GM23338 (cell line): Measurements from ENCODE around the gene CHAT. TPM values are rescaled to one million over a fixed set of nuclear protein-coding genes. Genes with fewer than 3 reads are reported as not detected.

Experiments
- ATAC-seq: fragments of 200-7000 bp; cut with Tn5 transposase; 3 replicates; pipeline ENCODE4 v1.9.1; 2020
- DNase-seq: peaks from one replicate; pipeline ENCODE4 v3.0.0-alpha.2; 2015; ENCODE audit warnings: low spot score
- H2AFZ ChIP-seq: fragments of 200-600 bp; sonication (generic); 2 replicates; pipeline ENCODE4 v1.8.0; 2016; ENCODE audit warnings: antibody characterized with exemption, mild to moderate bottlenecking, moderate library complexity
- H3F3A ChIP-seq: fragments of 200-600 bp; sonication (generic); replicated peaks from 2 replicates; pipeline ENCODE4 v1.8.0; 2017; ENCODE audit warnings: antibody characterized with exemption, mixed run types, low read depth
- H3K27ac ChIP-seq: fragments of 200-600 bp; sonication (generic); 2 replicates; pipeline ENCODE4 v1.6.1; 2016; ENCODE audit warnings: low read depth
- H3K27me3 ChIP-seq: fragments of 200-600 bp; sonication (generic); 2 replicates; pipeline ENCODE4 v1.8.0; 2016; ENCODE audit warnings: mild to moderate bottlenecking, mixed run types, moderate library complexity; ENCODE audit not compliant: insufficient read depth
- H3K36me3 ChIP-seq: fragments of 200-600 bp; sonication (generic); 2 replicates; pipeline ENCODE4 v1.8.0; 2016; ENCODE audit warnings: mild to moderate bottlenecking; ENCODE audit not compliant: insufficient read depth
- H3K4me1 ChIP-seq: fragments of 200-600 bp; sonication (generic); 2 replicates; pipeline ENCODE4 v1.8.0; 2016; ENCODE audit warnings: mild to moderate bottlenecking, moderate library complexity; ENCODE audit not compliant: insufficient read depth
- H3K4me2 ChIP-seq: fragments of 200-600 bp; sonication (generic); 2 replicates; pipeline ENCODE4 v1.7.1; 2017; ENCODE audit warnings: mixed run types
- H3K4me3 ChIP-seq: fragments of 200-600 bp; sonication (generic); 2 replicates; pipeline ENCODE4 v1.6.1; 2016; ENCODE audit warnings: mixed run types
- H3K79me2 ChIP-seq: fragments of 200-600 bp; sonication (generic); replicated peaks from 2 replicates; pipeline ENCODE4 v1.8.0; 2017; ENCODE audit warnings: mild to moderate bottlenecking; ENCODE audit not compliant: insufficient read depth
- H3K9me2 ChIP-seq: fragments of 200-600 bp; sonication (generic); 2 replicates; pipeline ENCODE4 v1.8.0; 2017; ENCODE audit not compliant: insufficient read depth
- H4K20me1 ChIP-seq: fragments of 200-600 bp; sonication (generic); replicated peaks from 2 replicates; pipeline ENCODE4 v1.8.0; 2017; ENCODE audit warnings: mild to moderate bottlenecking; ENCODE audit not compliant: insufficient read depth
- H3K27ac Mint-ChIP-seq: 2 replicates; pipeline ENCODE4 v1.8.0; 2020; ENCODE audit warnings: inconsistent platforms, mild to moderate bottlenecking, moderate library complexity, mixed read lengths
- H3K27me3 Mint-ChIP-seq: 3 replicates; pipeline ENCODE4 v1.8.0; 2022; ENCODE audit warnings: low read depth, mild to moderate bottlenecking, moderate library complexity, mixed read lengths, inconsistent platforms; ENCODE audit not compliant: insufficient read depth, poor library complexity
- H3K36me3 Mint-ChIP-seq: 3 replicates; pipeline ENCODE4 v1.8.0; 2021; ENCODE audit warnings: low read depth, mild to moderate bottlenecking, inconsistent platforms, moderate library complexity, mixed read lengths
- H3K4me1 Mint-ChIP-seq: 3 replicates; pipeline ENCODE4 v1.8.0; 2020; ENCODE audit warnings: mild to moderate bottlenecking, inconsistent platforms, mixed read lengths
- H3K4me3 Mint-ChIP-seq: 3 replicates; pipeline ENCODE4 v1.8.0; 2021; ENCODE audit warnings: moderate library complexity, mild to moderate bottlenecking, inconsistent platforms, mixed read lengths
- H3K9me3 Mint-ChIP-seq: 3 replicates; pipeline ENCODE4 v1.8.0; 2020; ENCODE audit warnings: moderate library complexity, mild to moderate bottlenecking, inconsistent platforms, mixed read lengths
- CREB1 ChIP-seq: fragments of 250-450 bp; sonication (Bioruptor Pico); IDR thresholded peaks from 2 replicates; pipeline ENCODE4 v1.5.0; 2020; ENCODE audit warnings: low read depth, mild to moderate bottlenecking, moderate library complexity
- CTCF ChIP-seq, 2 experiments: fragments of 200-600 bp in 1 of 2; sonication (generic) in 1 of 2; conservative IDR thresholded peaks; 2 replicates each; pipeline versions ENCODE4 v1.5.1 to v1.6.1; 2016 to 2017; ENCODE audit warnings: antibody characterized with exemption in 2 of 2, low read depth in 2 of 2, mild to moderate bottlenecking in 2 of 2, moderate library complexity in 1 of 2
- ZNF331 ChIP-seq: fragments of 250-450 bp; sonication (Bioruptor Pico); IDR thresholded peaks from 2 replicates; pipeline ENCODE4 v1.5.0; 2020; ENCODE audit warnings: low read depth, mild to moderate bottlenecking, moderate library complexity
- ZNF462 ChIP-seq: fragments of 250-450 bp; sonication (Bioruptor Pico); IDR thresholded peaks from 2 replicates; pipeline ENCODE4 v1.5.0; 2020; ENCODE audit warnings: mild to moderate bottlenecking, moderate library complexity
- polyA plus RNA-seq: library from polyadenylated mRNA; unstranded; fragments of >200 nt; fragmentation: Nextera tagmentation; extraction: Ambion mirVana; gene quantifications from 2 replicates; pipeline ENCODE4 v1.2.1, GENCODE V29; 2016
- total RNA-seq: library from RNA; depleted of rRNA; stranded (reverse); fragments of >200 nt; shearing (Covaris generic); gene quantifications from 2 replicates; pipeline ENCODE4 v1.2.3, GENCODE V29; 2014
- TF ChIP-seq, protein P1 (sequence below): IDR thresholded peaks from 2 replicates; pipeline ENCODE4 v1.6.1; 2016; ENCODE audit warnings: antibody characterized with exemption

Gene CHAT
- total and polyA plus RNA-seq, 2 experiments from 2014 or later = not detected

DNA sequence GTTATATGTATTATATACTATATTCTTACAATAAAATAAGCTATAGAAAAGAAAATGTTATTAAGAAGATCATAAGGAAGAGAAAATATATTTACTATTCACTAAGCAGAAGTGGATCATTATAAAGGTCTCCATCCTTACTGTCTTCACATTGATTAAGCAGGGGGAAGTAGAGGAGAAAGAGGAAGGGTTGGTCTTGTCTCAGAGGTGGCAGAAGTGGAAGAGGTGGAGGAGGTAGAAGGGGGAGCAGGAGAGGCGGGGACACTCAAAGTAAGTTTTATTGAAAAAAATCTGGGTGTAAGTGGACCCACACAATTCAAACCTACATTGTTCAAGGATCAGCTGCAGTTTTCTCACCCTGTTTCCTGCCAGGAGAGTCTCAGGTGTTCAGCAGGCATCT lies 46.0 kb upstream of the CHAT start:
- no peak for TF ChIP-seq CREB1 (CRISPR knock-in tag)
- no peak for TF ChIP-seq ZNF331 (CRISPR knock-in tag)
- TF ChIP-seq ZNF462 (CRISPR knock-in tag) = no peak
- TF ChIP-seq, protein P1, sequence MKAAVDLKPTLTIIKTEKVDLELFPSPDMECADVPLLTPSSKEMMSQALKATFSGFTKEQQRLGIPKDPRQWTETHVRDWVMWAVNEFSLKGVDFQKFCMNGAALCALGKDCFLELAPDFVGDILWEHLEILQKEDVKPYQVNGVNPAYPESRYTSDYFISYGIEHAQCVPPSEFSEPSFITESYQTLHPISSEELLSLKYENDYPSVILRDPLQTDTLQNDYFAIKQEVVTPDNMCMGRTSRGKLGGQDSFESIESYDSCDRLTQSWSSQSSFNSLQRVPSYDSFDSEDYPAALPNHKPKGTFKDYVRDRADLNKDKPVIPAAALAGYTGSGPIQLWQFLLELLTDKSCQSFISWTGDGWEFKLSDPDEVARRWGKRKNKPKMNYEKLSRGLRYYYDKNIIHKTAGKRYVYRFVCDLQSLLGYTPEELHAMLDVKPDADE = no peak
- TF ChIP-seq CTCF (conservative IDR thresholded peaks at IDR 0.05; ENCODE audit: low read depth in 2 of 2) = no peak
- no peaks in the 10 kb centered on the region for H3K36me3 Mint-ChIP-seq
- H3K4me3 Mint-ChIP-seq = no peak overlapping the region
- Histone ChIP-seq H3K4me1 (no peaks in the 10 kb centered on the region), H3K27me3 (no peaks in the 10 kb centered on the region), H3K79me2 (no peaks in the 10 kb centered on the region), H3K27ac (no peak overlapping the region), H3F3A (no peaks in the 10 kb centered on the region), H3K9me2 (0 out of 2 replicates have a peak, but pooled peaks cover 7% of the 10 kb centered on the region), H2AFZ (no peak overlapping the region), H3K4me3 (no peak overlapping the region), H3K4me2 (no peak overlapping the region), H4K20me1 (no peaks in the 10 kb centered on the region), H3K36me3 (no peaks in the 10 kb centered on the region)
- H3K4me1 Mint-ChIP-seq = no peaks in the 10 kb centered on the region
- no peak overlapping the region for H3K27ac Mint-ChIP-seq
- H3K27me3 Mint-ChIP-seq = no peaks in the 10 kb centered on the region
- ATAC-seq (no peak), DNase-seq (no peak)
- peaks cover 14% of the 10 kb centered on the region for H3K9me3 Mint-ChIP-seq
